IMR-90 (cell line): ENCODE measurements around the gene SLF2. TPM values are rescaled to one million over a fixed set of nuclear protein-coding genes. Genes with fewer than 3 reads are reported as not detected.

Experiments used
- ATAC-seq: fragments of 200-7000 bp; cut with Tn5 transposase; 2 replicates; pipeline ENCODE4 v1.9.1; 2020; ENCODE audit warnings: low read depth, mild to moderate bottlenecking, moderate library complexity
- Bru-seq: library from RNA; stranded (reverse); fragments of 400-500 nt; gene quantifications from one replicate; lab custom pipeline; 2021; lab: Mats Ljungman, UMichigan
- BruChase-seq, 2 experiments: library from RNA; stranded (reverse); fragments of 400-500 nt; gene quantifications; one replicate each; lab custom pipeline; 2021; lab: Mats Ljungman, UMichigan
- BruUV-seq: library from RNA; stranded (reverse); fragments of 400-500 nt; replicated peaks from 2 replicates; lab custom pipeline; 2021; lab: Mats Ljungman, UMichigan
- CTCF ChIA-PET: fragments of 300-600 bp; formaldehyde crosslinking; extraction: SDS; loops from one replicate; lab custom pipeline; 2021; ENCODE audit warnings: antibody characterized with exemption; lab: Yijun Ruan, JAX
- POLR2A ChIA-PET: fragments of 300-600 bp; sonication (Branson Sonifier 250); formaldehyde crosslinking; loops from one replicate; lab custom pipeline; 2022; ENCODE audit warnings: antibody characterized with exemption; ENCODE audit not compliant: unreplicated experiment; lab: Charles Lee
- DNase-seq: peaks from one replicate; pipeline ENCODE4 v3.0.0; 2013
- H2AFZ ChIP-seq: replicated peaks from 2 replicates; pipeline ENCODE3; 2013; ENCODE audit warnings: low read length, mild to moderate bottlenecking; ENCODE audit not compliant: poor library complexity
- H2AK5ac ChIP-seq: 2 replicates; pipeline ENCODE4 v1.6.1; 2013; ENCODE audit warnings: low read depth, low read length, inconsistent platforms
- H2AK9ac ChIP-seq: replicated peaks from 2 replicates; pipeline ENCODE3; 2013; ENCODE audit warnings: mild to moderate bottlenecking, low read depth, low read length, moderate library complexity; ENCODE audit not compliant: poor library complexity
- H2BK120ac ChIP-seq: 2 replicates; pipeline ENCODE4 v1.6.1; 2013; ENCODE audit warnings: low read depth, low read length, inconsistent platforms
- H2BK15ac ChIP-seq: 3 replicates; pipeline ENCODE4 v1.6.1; 2013; ENCODE audit warnings: low read depth, low read length, inconsistent platforms
- H2BK20ac ChIP-seq: 2 replicates; pipeline ENCODE4 v1.6.1; 2013; ENCODE audit warnings: low read depth, mild to moderate bottlenecking, inconsistent platforms, low read length, moderate library complexity
- H2BK5ac ChIP-seq: 2 replicates; pipeline ENCODE4 v1.6.1; 2013; ENCODE audit warnings: mild to moderate bottlenecking, low read depth, low read length, inconsistent platforms; ENCODE audit not compliant: poor library complexity, severe bottlenecking
- H3K14ac ChIP-seq: replicated peaks from 2 replicates; pipeline ENCODE4 v1.6.1; 2013; ENCODE audit warnings: low read depth, low read length, inconsistent platforms
- H3K18ac ChIP-seq: 2 replicates; pipeline ENCODE4 v1.6.1; 2013; ENCODE audit warnings: low read depth, low read length, control low read depth
- H3K23ac ChIP-seq: 2 replicates; pipeline ENCODE4 v1.6.1; 2013; ENCODE audit warnings: low read depth, low read length, inconsistent platforms
- H3K27ac ChIP-seq: 2 replicates; pipeline ENCODE4 v1.5.1; 2013; ENCODE audit warnings: mild to moderate bottlenecking, control low read depth, low read length; ENCODE audit not compliant: insufficient read depth
- H3K27me3 ChIP-seq: 2 replicates; pipeline ENCODE4 v1.6.1; 2013; ENCODE audit warnings: low read length; ENCODE audit not compliant: control insufficient read depth, insufficient read depth
- H3K36me3 ChIP-seq: 2 replicates; pipeline ENCODE4 v1.6.1; 2013; ENCODE audit warnings: low read length, mixed read lengths; ENCODE audit not compliant: control insufficient read depth, insufficient read depth
- H3K4ac ChIP-seq: 2 replicates; pipeline ENCODE4 v1.6.1; 2013; ENCODE audit warnings: low read depth, low read length, inconsistent platforms
- H3K4me1 ChIP-seq: 2 replicates; pipeline ENCODE4 v1.6.1; 2013; ENCODE audit warnings: low read length, mixed read lengths; ENCODE audit not compliant: control insufficient read depth, insufficient read depth
- H3K4me2 ChIP-seq: 2 replicates; pipeline ENCODE4 v1.6.1; 2013; ENCODE audit warnings: low read depth, mild to moderate bottlenecking, control low read depth, low read length, moderate library complexity
- H3K4me3 ChIP-seq: 2 replicates; pipeline ENCODE4 v1.5.1; 2013; ENCODE audit warnings: low read depth, mild to moderate bottlenecking, control low read depth, low read length, moderate library complexity; ENCODE audit not compliant: insufficient read depth
- H3K56ac ChIP-seq: 2 replicates; pipeline ENCODE4 v1.6.1; 2013; ENCODE audit warnings: low read length, inconsistent platforms; ENCODE audit not compliant: insufficient read depth; ENCODE audit errors: extremely low read depth
- H3K79me1 ChIP-seq, 2 experiments: 2 replicates each; pipeline ENCODE4 v1.6.1; 2013; ENCODE audit warnings: low read length in 2 of 2, inconsistent platforms in 1 of 2, low read depth in 1 of 2
- H3K9ac ChIP-seq: 2 replicates; pipeline ENCODE4 v1.6.1; 2013; ENCODE audit warnings: low read depth, low read length, control low read depth
- H3K9me1 ChIP-seq: 2 replicates; pipeline ENCODE4 v1.6.1; 2013; ENCODE audit warnings: low read length, inconsistent platforms; ENCODE audit not compliant: insufficient read depth
- H3K9me3 ChIP-seq: 2 replicates; pipeline ENCODE4 v1.6.1; 2013; ENCODE audit warnings: low read length; ENCODE audit not compliant: control insufficient read depth, insufficient read depth
- H4K20me1 ChIP-seq: 2 replicates; pipeline ENCODE4 v1.6.1; 2013; ENCODE audit warnings: low read length, inconsistent platforms; ENCODE audit not compliant: insufficient read depth
- H4K5ac ChIP-seq: 2 replicates; pipeline ENCODE4 v1.6.1; 2013; ENCODE audit warnings: mild to moderate bottlenecking, low read depth, low read length, control low read depth
- H4K8ac ChIP-seq, 2 experiments: 2 replicates each; pipeline ENCODE4 v1.6.1; 2013; ENCODE audit warnings: low read depth in 2 of 2, low read length in 2 of 2, control low read depth in 1 of 2, inconsistent platforms in 1 of 2
- H4K91ac ChIP-seq: 2 replicates; pipeline ENCODE4 v1.6.1; 2013; ENCODE audit warnings: low read depth, low read length, inconsistent platforms; ENCODE audit not compliant: insufficient read depth
- BHLHE40 ChIP-seq: fragments of 150-350 bp; IDR thresholded peaks from 2 replicates; pipeline ENCODE4 v1.6.1; 2016; ENCODE audit warnings: mild to moderate bottlenecking, low read depth, low read length
- CEBPB ChIP-seq: IDR thresholded peaks from 2 replicates; pipeline ENCODE4 v1.6.1; 2012; ENCODE audit warnings: low read depth, low read length, improper control_type of control experiment
- MAFK ChIP-seq: IDR thresholded peaks from 2 replicates; pipeline ENCODE4 v1.6.1; 2012; ENCODE audit warnings: low read depth, low read length, improper control_type of control experiment
- MAZ ChIP-seq: IDR thresholded peaks from 2 replicates; pipeline ENCODE4 v1.6.1; 2012; ENCODE audit warnings: low read depth, mild to moderate bottlenecking, low read length, improper control_type of control experiment, moderate library complexity, borderline replicate concordance
- MXI1 ChIP-seq: IDR thresholded peaks from 2 replicates; pipeline ENCODE4 v1.6.1; 2012; ENCODE audit warnings: low read depth, mild to moderate bottlenecking, low read length, moderate library complexity, borderline replicate concordance
- RAD21 ChIP-seq: IDR thresholded peaks from 2 replicates; pipeline ENCODE4 v1.6.1; 2012; ENCODE audit warnings: low read length, improper control_type of control experiment
- SMC3 ChIP-seq: fragments of 150-350 bp; IDR thresholded peaks from 2 replicates; pipeline ENCODE4 v1.6.1; 2016; ENCODE audit warnings: low read depth, mild to moderate bottlenecking, antibody characterized with exemption, low read length, moderate library complexity
- WGBS, 2 experiments: methylation state at CpG; one replicate each; pipeline versions ENCODE4 v1.1.5 to v1.1.7; 2013; ENCODE audit warnings: missing lambda C conversion rate in 2 of 2; ENCODE audit not compliant: insufficient read length in 1 of 2; ENCODE audit errors: extremely low coverage in 2 of 2; 5-methylcytosine and 5-hydroxymethylcytosine counted together
- dilution Hi-C: fragments of 300-500 bp; cut with HindIII; formaldehyde crosslinking; loops from one replicate; pipeline ENCODE4 v1.14.3; 2018; ENCODE audit warnings: low sequenced_read_pairs; ENCODE audit not compliant: unreplicated experiment
- in situ Hi-C: fragments of 300-500 bp; cut with MboI; formaldehyde crosslinking; loops from 3 replicates; pipeline ENCODE4 v1.14.3; 2019; ENCODE audit warnings: low sequenced_read_pairs, inconsistent platforms, mixed read lengths
- intact Hi-C: fragments of 100-400 bp; cut with micrococcal nuclease; formaldehyde crosslinking; loops from 2 replicates; pipeline ENCODE4 v1.10.0; 2022
- long read RNA-seq: library from polyadenylated mRNA; unstranded; transcript quantifications from one replicate; pipeline ENCODE4 v2.0.0, GENCODE V29; 2021; ENCODE audit not compliant: unreplicated experiment
- polyA plus RNA-seq, 3 experiments: library from polyadenylated mRNA; depleted of rRNA; stranded (reverse); fragments of >200 nt; gene quantifications; 2 replicates each; pipeline ENCODE4 v1.2.3, GENCODE V29; 2012; ENCODE audit warnings: low replicate concordance in 1 of 3
- total RNA-seq: library from RNA; depleted of rRNA; stranded (reverse); fragments of >200 nt; gene quantifications from 2 replicates; pipeline ENCODE4 v1.2.3, GENCODE V29; 2012; rRNA removed
- TF ChIP-seq, protein P1 (sequence below): fragments of 150-350 bp; IDR thresholded peaks from 2 replicates; pipeline ENCODE4 v1.6.1; 2017; ENCODE audit warnings: mild to moderate bottlenecking, antibody characterized with exemption, low read length, low read depth

The SLF2 gene, protein sequence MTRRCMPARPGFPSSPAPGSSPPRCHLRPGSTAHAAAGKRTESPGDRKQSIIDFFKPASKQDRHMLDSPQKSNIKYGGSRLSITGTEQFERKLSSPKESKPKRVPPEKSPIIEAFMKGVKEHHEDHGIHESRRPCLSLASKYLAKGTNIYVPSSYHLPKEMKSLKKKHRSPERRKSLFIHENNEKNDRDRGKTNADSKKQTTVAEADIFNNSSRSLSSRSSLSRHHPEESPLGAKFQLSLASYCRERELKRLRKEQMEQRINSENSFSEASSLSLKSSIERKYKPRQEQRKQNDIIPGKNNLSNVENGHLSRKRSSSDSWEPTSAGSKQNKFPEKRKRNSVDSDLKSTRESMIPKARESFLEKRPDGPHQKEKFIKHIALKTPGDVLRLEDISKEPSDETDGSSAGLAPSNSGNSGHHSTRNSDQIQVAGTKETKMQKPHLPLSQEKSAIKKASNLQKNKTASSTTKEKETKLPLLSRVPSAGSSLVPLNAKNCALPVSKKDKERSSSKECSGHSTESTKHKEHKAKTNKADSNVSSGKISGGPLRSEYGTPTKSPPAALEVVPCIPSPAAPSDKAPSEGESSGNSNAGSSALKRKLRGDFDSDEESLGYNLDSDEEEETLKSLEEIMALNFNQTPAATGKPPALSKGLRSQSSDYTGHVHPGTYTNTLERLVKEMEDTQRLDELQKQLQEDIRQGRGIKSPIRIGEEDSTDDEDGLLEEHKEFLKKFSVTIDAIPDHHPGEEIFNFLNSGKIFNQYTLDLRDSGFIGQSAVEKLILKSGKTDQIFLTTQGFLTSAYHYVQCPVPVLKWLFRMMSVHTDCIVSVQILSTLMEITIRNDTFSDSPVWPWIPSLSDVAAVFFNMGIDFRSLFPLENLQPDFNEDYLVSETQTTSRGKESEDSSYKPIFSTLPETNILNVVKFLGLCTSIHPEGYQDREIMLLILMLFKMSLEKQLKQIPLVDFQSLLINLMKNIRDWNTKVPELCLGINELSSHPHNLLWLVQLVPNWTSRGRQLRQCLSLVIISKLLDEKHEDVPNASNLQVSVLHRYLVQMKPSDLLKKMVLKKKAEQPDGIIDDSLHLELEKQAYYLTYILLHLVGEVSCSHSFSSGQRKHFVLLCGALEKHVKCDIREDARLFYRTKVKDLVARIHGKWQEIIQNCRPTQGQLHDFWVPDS
- 21.7 and 28.1 TPM in 2 replicates for total RNA-seq
- polyA plus RNA-seq (2012; rRNA removed), result 5.7 and 8.5 TPM in 2 replicates
- 1.8 and 1.9 TPM in 2 replicates for polyA plus RNA-seq (2012; cell fraction: cytosol; rRNA removed)
- 7.5 and 25.7 TPM in 2 replicates for polyA plus RNA-seq (2012; cell fraction: nucleus; rRNA removed; ENCODE audit: low replicate concordance)
- percentile 85 among the genes with signal in this experiment for Bru-seq, nascent RNA
- BruChase-seq, experiment 1, labeled RNA remaining after a 6-hour chase, result percentile 89 among the genes with signal in this experiment
- percentile 90 among the genes with signal in this experiment for BruChase-seq, experiment 2, labeled RNA remaining after a 2-hour chase
- long read RNA-seq, full-length matches to known transcripts, result 6 of 14 reads
- long read RNA-seq, partial matches to known transcripts, result 4 of 14 reads
- long read RNA-seq, other reads (novel, unspliced or antisense), result 4 of 14 reads

DNA sequence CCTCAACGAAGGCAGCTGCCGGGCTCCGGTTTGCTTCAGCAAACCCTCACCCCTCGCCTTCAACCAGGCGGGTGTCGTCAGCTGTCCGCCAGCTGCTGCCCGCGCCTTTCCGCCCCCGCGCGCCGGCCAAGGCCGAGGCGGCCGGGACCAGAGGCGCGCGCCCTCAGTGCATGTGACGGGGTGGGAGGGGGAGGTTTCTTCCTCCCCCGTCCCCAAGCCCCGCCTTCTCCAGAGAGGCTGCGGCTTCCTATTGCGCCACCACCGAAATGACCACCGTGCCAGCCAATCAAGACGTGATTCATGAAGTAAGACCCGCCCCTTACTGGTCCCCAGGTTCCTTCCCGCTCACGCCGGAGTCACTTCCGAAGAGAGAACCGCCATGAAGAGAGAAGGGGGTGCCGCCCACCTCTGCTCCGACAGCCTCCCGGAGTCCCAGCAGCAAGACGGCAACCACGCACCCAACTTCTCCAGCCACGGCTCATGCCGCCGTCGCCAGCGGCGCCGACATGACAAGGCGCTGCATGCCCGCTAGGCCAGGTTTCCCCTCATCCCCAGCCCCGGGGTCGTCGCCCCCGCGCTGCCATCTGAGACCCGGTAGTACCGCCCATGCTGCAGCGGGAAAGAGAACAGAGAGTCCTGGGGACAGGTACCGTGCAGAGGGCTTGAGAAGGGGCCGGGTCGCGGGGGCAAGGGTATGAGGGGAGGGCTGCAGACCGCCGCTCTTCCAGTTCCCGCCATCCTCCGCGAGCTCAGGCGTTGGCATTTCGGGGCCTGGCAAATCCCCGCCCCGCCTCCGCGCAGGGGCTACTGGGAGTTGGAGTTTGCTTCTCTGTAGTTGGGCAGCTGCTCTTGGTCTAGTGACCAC, at the start of gene SLF2:
TSS of gene SLF2 (plus strand) at position 359 of the 865 bp plus-strand sequence. CDS start at position 507, 148 bp downstream.
- no peaks in the 10 kb centered on the region for H3K9me3 ChIP-seq
- ATAC-seq (peak; percentile 93), DNase-seq (peak; percentile 98)
- H2AFZ ChIP-seq, result peak within 1 kb of the TSS; percentile 94
- intact Hi-C loops (no loop called here), dilution Hi-C loops (no loop called here), in situ Hi-C loops (no loop called here)
- H3K9ac ChIP-seq, result peak within 1 kb of the TSS; percentile 97
- peaks cover 7% of the 10 kb centered on the region for H3K36me3 ChIP-seq
- H3K79me1 ChIP-seq, result peaks cover 17 to 37% of the 10 kb centered on the region in 2 experiments
- H4K20me1 ChIP-seq, result peaks cover 23% of the 10 kb centered on the region
- peak within 1 kb of the TSS; percentile 98 for H3K23ac ChIP-seq
- H2BK15ac ChIP-seq, result peak within 1 kb of the TSS; percentile 96; the same call in 2 of the 3 replicates
- peaks cover 5% of the 10 kb centered on the region; the same call in 1 of the 2 replicates for H3K9me1 ChIP-seq
- peak within 1 kb of the TSS; percentile 97 for H2AK5ac ChIP-seq
- ChIA-PET POLR2A (interaction anchor here (0.5 to 0.6 kb wide), 2 partner anchors 16 to 377 kb away, joined by 3 to 10 read pairs; partner anchors contain the start of gene HIF1AN), CTCF (interaction anchor here (0.6 to 1.3 kb wide), 3 partner anchors 18 to 42 kb away, joined by 3 to 4 read pairs (median 3); no protein-coding TSS in a partner anchor)
- H3K14ac ChIP-seq, result peak within 1 kb of the TSS; percentile 94
- 0% methylated on average over 5 of the region's 71 CpGs; no CpG with 5 or more reads in 1 of the 2 experiments for WGBS, 2 experiments
- H2AK9ac ChIP-seq, result peak within 1 kb of the TSS; percentile 98
- peak within 1 kb of the TSS; percentile 88 for H3K56ac ChIP-seq
- H2BK5ac ChIP-seq, result peak within 1 kb of the TSS; percentile 93
- H3K27me3 ChIP-seq, result no peaks in the 10 kb centered on the region
- H4K91ac ChIP-seq, result peak within 1 kb of the TSS; percentile 96
- peak within 1 kb of the TSS; percentile 98 for H3K4ac ChIP-seq
- peak within 1 kb of the TSS; percentile 100 for H3K18ac ChIP-seq
- H3K4me2 ChIP-seq, result peak within 1 kb of the TSS; percentile 99
- H3K4me1 ChIP-seq, result peaks cover 4% of the 10 kb centered on the region
- H2BK20ac ChIP-seq, result peak within 1 kb of the TSS; percentile 96
- peak within 1 kb of the TSS; percentile 90 for H2BK120ac ChIP-seq
- H3K27ac ChIP-seq, result peak within 1 kb of the TSS; percentile 99
- peak within 1 kb of the TSS; percentile 98 for H4K5ac ChIP-seq
- no TSS peak for BruUV-seq
- peak within 1 kb of the TSS; percentile 87 for H3K4me3 ChIP-seq
- H4K8ac ChIP-seq, result peak within 1 kb of the TSS; percentile 95 to 98
- TF ChIP-seq MAZ (peak; percentile 88; the same call in 1 of the 2 replicates), MAFK (no peak), RAD21 (no peak), MXI1 (no peak; the same call in none of the 2 replicates), BHLHE40 (peak; percentile 67), CEBPB (peak; percentile 98), SMC3 (no peak)
- TF ChIP-seq, protein P1, sequence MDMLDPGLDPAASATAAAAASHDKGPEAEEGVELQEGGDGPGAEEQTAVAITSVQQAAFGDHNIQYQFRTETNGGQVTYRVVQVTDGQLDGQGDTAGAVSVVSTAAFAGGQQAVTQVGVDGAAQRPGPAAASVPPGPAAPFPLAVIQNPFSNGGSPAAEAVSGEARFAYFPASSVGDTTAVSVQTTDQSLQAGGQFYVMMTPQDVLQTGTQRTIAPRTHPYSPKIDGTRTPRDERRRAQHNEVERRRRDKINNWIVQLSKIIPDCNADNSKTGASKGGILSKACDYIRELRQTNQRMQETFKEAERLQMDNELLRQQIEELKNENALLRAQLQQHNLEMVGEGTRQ, result peak; percentile 82
